ENCODE results near the gene KLHDC8B.

The KLHDC8B gene

DNA sequence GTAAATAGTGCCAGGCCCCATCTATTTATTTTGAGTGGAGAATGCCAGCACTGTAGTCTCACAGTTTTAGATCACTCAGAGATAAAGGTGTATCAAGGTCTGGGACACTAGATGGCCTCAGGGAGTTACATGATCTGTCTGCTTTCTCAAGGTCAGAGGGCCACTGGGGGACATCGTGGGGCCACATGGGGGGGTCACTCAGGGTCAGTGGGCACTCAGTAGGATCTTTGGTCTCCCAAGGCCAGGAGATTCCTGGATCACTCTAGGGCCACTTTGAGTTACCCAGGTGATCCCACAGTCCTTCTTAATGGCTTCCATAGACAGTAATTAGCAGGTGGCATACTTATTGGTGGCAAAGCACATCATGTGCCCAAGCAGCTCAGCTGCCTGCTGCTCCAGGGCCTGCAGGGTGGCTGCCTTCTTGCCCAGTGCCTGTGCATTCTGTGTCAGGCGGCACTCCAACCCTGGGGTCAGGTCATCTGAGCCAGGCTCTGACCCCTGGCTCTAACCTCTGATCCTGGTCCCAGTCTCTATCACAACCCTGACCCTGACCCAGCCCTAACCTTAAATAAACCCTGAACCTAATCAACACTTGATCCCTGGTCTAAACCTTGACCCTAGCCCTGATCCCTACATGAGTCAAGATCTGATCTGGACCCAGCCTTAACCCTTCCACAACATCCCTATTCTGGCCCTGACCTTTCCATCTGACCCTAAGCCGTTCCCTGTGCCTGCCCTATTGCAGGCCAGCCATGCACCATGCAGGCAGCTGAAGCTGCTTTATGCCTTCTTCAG is 36.7 kb upstream of the KLHDC8B start:
- DNase-seq (ENCODE audit: low read depth) = no peak
- H3K4me3 ChIP-seq (ENCODE audit: low read depth, low read length) = no peak overlapping the region
- no peak for TF ChIP-seq CTCF (conservative IDR thresholded peaks at IDR 0.05; ENCODE audit: low read depth, low read length)

DNA sequence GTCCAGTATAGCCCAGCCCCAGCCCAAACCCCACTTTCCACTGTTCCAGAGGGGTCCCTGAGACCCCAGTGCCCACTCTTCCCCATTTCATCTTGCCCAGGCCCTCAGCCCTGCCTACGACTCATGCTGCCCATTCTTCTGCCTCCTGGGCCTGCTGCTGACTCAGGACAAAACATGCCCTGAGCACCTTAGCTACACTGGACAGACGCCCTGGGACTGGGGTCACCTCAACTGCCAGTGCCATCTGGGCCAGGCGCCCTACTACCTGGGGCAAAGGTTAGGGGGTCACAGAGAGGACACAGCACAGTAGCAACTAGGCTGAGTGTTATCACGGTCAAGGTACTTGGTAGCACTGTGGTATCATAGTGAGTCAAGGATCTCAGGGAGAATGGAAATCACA is 35.9 kb upstream of the KLHDC8B start:
- no peak for TF ChIP-seq CTCF (conservative IDR thresholded peaks at IDR 0.05; ENCODE audit: low read depth, low read length)
- H3K4me3 ChIP-seq (ENCODE audit: low read depth, low read length) = no peak overlapping the region
- DNase-seq (ENCODE audit: low read depth) = no peak

DNA sequence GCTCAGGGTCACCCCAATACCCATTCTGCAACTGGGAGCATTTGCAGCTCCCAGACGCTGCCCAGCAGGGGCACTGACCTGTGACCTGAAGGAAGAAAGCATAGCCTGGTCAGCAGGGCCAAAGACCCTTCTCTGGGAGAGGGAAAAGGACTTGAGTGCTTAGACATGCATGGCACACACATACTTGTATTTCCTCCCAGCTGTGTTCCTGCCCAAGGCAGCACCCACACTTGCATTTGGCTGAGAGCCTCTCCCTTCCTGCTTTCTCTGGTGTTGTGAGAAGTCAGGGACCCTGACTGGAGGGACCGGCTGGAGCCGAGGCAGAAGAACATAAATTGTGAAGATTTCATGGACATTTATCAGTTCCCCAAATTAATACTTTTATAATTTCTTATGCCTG is 31.3 kb upstream of the KLHDC8B start:
- no peak overlapping the region for H3K4me3 ChIP-seq (ENCODE audit: low read depth, low read length)
- TF ChIP-seq CTCF (conservative IDR thresholded peaks at IDR 0.05; ENCODE audit: low read depth, low read length) = no peak
- DNase-seq (ENCODE audit: low read depth) = no peak

DNA sequence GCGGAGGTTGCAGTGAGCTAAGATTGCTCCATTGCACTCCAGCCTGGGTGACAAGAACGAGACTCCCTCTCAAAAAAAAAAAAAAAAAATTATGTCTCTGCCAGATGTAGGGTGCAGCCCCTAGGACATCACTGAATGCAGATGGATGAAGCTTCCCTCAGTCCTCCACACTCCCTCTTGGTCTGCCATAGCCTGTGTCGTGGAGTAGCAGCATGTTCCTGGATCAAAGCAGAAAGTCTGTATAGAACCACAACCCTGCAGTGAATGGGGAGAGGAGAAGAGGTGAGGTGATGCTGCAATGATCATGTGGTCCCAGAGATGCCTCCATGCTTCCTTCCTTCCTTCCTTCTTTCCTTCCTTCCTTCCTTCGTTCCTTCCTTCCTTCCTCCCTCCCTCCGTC is 23.2 kb upstream of the KLHDC8B start:
- no peak overlapping the region for H3K4me3 ChIP-seq (ENCODE audit: low read depth, low read length)
- TF ChIP-seq CTCF (conservative IDR thresholded peaks at IDR 0.05; ENCODE audit: low read depth, low read length) = no peak
- DNase-seq (ENCODE audit: low read depth) = no peak

DNA sequence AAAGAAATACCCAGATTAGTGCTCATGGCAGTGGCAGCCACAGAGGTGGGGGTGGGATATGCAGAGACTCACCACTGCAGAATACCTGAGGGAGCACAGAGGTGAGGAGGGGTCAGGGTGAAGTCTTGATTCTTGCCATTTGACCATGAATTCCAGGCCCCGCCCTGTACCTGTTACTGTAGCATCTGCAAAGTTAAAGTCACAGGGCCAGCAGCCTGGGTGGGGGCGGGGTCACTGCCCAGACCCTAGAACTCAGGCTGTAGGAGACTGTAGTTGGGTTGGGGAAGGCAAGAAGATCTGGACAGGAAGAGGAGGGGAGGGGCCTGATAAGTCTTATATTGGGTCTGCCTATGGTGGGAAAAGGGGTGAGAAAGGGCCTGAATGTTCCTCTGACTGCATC is 19.8 kb upstream of the KLHDC8B start:
- no peak for DNase-seq (ENCODE audit: low read depth)
- no peak overlapping the region for H3K4me3 ChIP-seq (ENCODE audit: low read depth, low read length)
- no peak for TF ChIP-seq CTCF (conservative IDR thresholded peaks at IDR 0.05; ENCODE audit: low read depth, low read length)

DNA sequence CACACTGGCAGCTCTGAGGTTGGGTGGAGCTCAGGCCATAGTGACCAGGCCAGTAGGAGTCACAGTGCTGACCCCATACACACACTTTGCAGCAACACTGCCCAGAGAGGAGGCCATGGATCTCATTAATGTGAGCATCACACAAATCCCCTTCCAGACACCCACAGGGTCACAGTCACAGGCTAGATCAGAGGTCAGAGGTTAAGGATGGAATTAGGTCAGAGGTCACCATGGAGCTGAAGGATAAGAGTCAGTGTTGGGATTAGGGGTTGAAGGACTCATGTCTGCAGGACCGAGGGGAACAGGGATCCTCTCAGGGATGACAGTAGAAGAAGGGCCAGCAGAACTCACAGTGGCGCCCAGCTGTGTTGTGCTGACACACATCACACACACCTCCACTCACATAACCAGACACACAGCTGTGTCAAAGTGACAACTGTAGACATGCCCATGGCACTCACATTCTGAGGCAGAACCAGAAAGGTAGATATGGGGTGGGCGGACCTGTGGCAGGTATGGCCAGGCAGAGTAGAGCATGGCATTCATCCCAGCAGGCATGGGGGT is 18.0 kb upstream of the KLHDC8B start:
- no peak overlapping the region for H3K4me3 ChIP-seq (ENCODE audit: low read depth, low read length)
- no peak for TF ChIP-seq CTCF (conservative IDR thresholded peaks at IDR 0.05; ENCODE audit: low read depth, low read length)
- DNase-seq (ENCODE audit: low read depth) = no peak

GRCh38 chr3:49157289-49157688 is 14.1 kb upstream of the KLHDC8B start:
- H3K4me3 ChIP-seq (ENCODE audit: low read depth, low read length) = no peak overlapping the region
- TF ChIP-seq CTCF (conservative IDR thresholded peaks at IDR 0.05; ENCODE audit: low read depth, low read length) = no peak
- DNase-seq (ENCODE audit: low read depth) = no peak
